GM18867 (cell line): ENCODE data around the gene EBF4.
"Not testable (repeated sequence)": the region's sequence is repeated elsewhere in the genome, so short reads cannot be mapped to it uniquely, and the experiment has no call there.

ENCODE experiments used
- ATAC-seq: cut with Tn5 transposase; IDR thresholded peaks from one replicate; pipeline ENCODE4 v1.9.1; 2021; ENCODE audit warnings: mild to moderate bottlenecking, moderate library complexity; ENCODE audit not compliant: unreplicated experiment

The EBF4 gene

DNA sequence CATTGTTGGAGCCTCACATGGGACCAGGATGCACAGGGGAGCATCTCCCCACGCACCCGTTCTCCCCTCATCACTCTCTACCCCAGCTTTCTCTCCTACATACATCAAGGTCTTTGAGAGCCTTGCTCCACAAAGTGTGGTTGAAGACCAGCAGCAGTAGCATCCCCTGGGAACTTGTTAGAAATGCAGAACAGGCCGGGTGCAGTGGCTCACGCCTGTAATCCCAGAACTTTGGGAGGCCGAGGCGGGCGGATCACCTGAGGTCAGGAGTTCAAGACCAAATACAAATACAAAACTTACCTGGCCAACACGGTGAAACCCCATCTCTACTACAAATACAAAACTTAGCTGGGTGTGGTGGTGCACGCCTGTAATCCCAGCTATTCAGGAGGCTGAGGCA, 115.3 kb downstream of the EBF4 start:
- ATAC-seq, result not testable (repeated sequence)

DNA sequence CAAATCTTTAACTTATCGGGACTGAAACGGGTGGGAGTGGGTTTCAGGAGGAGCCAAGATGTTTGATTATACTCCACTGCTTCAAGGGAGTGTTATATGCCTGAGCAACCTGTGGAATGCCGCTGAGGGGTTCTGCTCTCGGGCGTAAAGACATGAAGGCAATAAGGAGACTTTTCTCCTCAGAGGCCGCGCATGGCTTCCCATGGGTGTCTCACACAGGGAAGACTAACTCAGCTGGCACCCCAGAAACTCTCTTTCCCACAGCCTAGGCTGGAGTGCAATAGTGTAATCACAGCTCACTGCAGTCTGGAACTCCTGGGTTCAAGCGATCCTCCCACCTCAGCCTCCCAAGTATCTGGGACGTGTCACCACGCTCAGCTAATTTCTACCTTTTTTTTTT, 117.1 kb downstream of the EBF4 start:
- ATAC-seq, result no peak
